CD4-positive, alpha-beta T cell treated with Interferon gamma for 1 hour (primary cell): ENCODE results near the gene TEC.

ENCODE experiments used
- DNase-seq: peaks from one replicate; pipeline ENCODE4 v3.0.0-alpha.2; 2020

Gene TEC

DNA sequence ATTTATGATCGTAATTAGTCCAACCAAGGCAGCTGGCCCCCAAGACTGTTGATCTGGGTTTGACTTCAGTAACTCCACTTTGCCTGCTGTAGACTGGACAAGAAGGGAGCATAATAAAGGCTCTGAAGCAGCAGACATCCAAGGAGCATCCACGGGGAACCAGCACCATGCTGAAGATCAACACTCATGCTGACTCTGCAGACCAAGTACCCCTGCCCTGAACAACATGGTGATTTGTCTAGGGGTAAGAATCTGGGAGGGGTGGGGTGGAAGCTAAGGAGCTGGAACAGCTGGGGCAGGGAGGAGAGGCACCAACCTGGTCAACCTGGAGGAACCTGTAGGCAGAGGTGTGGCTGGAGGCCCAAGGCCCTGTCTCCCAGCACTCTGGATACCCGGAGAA, 2.1 kb downstream of the TEC start:
- no peak for DNase-seq

- DNase-seq: no peak
These were observed 2.9 kb downstream of the TEC start for GRCh38 chr4:48266781-48267180.

- peak; percentile 7 for DNase-seq
These were observed 6.7 kb downstream of the TEC start for GRCh38 chr4:48262926-48263325.

GRCh38 chr4:48262484-48262883, 7.2 kb downstream of the TEC start:
- DNase-seq: no peak

GRCh38 chr4:48261281-48261680, 8.4 kb downstream of the TEC start:
- DNase-seq: no peak

DNA sequence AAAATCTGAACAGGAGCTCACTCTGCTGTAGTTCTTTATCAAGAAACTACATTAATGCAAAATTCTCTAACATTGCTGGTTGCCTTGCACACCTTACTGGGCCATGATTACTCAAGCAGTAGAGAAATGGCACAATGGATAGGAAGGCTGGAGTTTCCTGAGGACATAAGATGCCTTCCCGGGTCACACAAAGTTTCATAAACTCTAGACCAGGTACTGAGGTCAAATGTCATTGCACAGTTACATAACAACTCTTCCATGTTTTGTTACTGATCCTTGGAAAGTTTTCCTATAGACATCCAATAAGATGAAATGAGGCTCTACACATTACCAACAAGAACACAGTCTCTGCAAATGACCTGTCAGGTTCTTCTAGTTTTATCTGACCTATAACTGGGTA, 9.9 kb downstream of the TEC start:
- DNase-seq: no peak

DNA sequence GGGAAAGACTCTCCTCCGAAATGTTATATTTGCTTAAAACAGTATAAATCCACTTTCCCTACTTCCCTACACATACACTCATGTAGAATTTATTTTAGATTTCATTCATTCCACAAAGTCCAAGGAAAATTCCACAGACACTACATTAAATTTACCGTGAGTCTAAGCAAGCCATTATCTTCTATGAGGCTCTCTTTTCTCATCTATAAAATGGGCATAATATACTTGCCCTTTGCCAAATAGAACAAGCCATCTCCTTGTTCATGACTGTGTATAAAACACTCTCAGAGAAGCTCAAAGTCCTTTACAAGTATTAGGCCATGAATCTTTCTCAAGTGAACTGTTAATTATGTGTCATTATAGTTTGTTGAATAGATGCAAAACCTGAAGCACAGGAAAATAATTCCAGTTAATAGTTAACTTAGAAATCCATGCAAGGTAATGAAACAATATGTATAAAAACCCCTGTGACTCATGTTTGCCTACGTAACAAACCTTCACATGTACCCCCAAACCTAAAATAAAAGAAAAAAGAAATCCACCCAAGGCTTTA, 10.7 kb downstream of the TEC start:
- no peak for DNase-seq

- DNase-seq: no peak
These were observed 13.7 kb downstream of the TEC start for GRCh38 chr4:48255959-48256342.

DNA sequence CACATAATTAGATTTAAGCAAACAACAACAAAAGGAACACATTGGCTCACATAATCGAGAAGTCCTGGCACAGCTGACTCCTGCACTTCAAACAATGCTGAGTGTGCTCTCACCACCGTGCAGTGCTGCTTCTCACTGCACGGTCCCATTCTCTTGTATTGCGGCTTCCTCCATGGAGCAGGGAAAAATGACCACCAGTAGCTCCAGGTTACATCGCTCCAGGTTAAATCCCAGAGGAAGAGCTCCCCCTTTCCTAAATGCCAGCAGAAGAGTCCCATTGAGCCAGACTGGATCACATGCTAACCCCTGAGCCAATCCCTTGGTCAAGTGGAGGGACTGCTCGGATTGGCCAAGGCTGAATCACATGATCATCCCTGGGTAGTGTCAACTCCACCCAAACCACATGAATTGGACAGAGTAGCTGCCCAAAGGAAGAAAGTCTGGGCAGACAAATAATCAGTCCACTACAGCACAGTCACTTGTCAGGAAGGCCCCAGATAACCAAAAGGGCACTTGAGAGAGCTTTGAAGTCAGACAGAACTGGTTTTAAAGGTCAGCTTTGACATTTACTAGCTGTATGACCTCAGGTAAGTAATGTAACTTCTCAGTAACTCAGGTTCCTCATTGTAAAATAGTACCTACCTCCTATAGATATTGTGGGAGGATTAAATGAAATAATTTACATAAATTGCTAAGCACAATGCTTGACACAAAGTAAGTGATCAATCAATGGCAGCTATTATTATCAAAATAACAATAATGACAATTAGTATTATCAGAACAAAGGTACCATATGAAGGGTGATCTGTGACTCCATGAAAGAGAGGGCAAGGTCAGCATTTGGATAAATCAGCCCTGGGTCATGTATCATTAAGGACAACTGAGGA, 14.3 kb downstream of the TEC start:
- DNase-seq: no peak

GRCh38 chr4:48254381-48255071, 15.1 kb downstream of the TEC start:
- DNase-seq: no peak

DNA sequence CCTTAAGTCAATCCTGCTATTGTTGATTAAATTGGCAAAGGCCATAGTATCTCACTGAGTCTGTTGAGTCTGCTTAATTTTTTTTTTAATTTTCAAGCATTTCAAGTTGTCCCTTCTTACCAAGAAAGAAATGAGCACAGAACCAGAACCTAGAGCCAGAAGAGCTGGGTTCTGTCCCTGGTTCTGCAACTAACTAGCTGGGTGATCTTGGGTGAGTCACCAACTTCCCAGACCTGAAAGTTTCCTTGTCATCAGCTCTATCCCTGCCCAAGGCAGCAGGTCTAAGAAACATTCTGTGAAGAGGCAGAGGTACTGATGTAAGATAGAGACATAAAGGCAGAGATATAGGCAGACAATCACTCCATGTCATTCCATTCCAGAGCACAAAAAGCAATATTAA, 17.3 kb downstream of the TEC start:
- DNase-seq: no peak

- DNase-seq: no peak
These were observed 18.7 kb downstream of the TEC start for GRCh38 chr4:48250980-48251379.

DNA sequence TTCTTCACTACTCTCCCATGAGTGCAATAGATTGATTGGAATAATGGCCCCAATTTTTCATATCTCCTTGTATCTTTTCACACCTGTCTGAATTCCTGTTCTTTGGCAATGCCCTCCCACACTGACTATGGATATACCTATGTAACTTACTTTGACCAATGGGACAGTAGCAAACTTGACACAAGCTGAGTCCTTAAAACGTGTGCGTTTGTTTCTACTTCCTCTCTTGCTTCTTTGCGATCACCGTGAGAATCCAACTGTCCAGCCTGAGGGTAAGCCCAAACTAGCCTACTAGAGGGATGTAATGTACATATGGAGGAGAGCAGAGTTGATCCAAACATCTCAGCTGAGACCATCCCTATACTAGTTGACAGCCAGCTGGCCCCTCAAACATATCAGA, 19.3 kb downstream of the TEC start:
- DNase-seq: no peak

DNA sequence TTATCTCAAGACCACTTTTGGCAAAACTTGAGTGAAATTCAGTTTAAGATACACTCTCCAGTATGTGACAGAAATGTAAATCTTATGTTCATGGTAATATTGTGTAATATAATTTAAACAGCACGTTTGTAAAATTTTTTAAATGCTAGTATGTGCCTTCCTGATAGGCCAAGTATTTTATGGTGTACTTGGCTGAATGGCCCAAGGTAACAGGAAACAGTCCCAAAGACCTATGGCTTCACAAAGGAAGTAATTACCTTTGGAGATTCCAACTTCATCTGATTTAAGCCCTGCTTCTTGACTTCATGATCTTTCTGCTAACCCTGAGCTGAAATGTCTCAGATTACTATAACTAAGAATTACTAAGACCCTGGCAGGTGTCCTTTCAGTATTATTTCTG, 20.3 kb downstream of the TEC start:
- DNase-seq: no peak

GRCh38 chr4:48248559-48248953, 21.1 kb downstream of the TEC start:
- DNase-seq: no peak

GRCh38 chr4:48247878-48248558, 21.6 kb downstream of the TEC start:
- DNase-seq: no peak

DNA sequence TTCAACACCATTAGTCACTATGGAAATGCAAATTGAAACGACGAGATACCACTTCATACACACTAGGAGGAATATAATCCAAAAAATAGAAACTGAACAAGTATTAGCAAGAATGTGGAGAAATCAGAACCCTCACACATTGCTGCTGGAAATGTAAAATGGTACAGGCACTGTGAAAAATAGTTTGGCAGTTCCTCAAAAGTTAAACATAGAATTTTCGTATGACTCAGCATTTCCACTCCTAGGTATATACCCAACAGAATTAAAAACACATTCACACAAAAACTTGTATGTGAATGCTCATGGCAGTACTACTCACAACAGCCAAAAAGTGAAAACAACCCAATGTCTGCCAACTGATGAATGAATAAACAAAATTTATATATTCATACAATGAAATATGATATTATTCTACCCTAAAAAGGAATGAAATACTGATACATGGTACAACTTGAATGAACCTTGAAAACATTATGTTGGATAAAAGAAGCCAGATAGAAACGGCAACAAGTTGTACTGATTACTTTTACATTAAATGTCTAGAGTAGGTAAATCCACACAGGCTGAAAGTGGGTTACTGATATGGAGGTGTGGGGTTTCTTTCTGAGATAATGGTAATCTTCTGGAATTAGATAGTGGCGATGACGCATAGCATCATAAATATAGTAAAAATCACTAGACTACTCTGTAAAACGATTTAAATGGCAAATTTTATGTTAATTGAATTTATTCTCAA, 22.3 kb downstream of the TEC start:
- no peak for DNase-seq

- no peak for DNase-seq
These were observed 25.0 kb downstream of the TEC start for GRCh38 chr4:48244665-48245064.

DNA sequence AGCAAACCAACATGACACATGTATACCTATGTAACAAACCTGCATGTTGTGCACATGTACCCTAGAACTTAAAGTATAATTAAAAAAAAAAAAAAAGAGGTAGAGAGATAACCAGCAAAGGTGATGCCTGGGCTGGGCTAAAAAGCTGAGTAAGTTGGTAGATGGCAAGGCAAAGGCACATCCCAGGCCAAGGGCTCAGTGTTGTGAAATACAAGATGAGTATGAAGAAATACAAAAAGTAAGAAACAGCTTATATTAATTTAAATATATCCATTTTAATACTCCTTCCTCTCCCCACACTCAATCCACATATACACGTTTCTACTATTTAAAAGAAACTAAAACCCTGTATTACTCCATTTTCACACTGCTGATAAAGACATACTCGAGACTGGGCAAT, 25.8 kb downstream of the TEC start:
- DNase-seq: no peak

- DNase-seq: no peak
These were observed 26.2 kb downstream of the TEC start for GRCh38 chr4:48243429-48243828.

- DNase-seq: no peak
These were observed 27.0 kb downstream of the TEC start for GRCh38 chr4:48242511-48243195.

- no peak for DNase-seq
These were observed 27.9 kb downstream of the TEC start for GRCh38 chr4:48241731-48242130.
